Fibroblast of the aortic adventitia (primary cell): ENCODE data around the gene STXBP5. TPM values are rescaled to one million over a fixed set of nuclear protein-coding genes. Genes with fewer than 3 reads are reported as not detected.
A peak's percentile ranks its signal among the peaks of the same experiment; 100 is the strongest.

Source experiments
- DNase-seq: peaks from one replicate; pipeline ENCODE4 v3.0.0-alpha.2; 2010; ENCODE audit warnings: low read depth
- H3K4me3 ChIP-seq: 2 replicates; pipeline ENCODE4 v1.5.1; 2011; ENCODE audit warnings: low read depth, mild to moderate bottlenecking, control low read depth, low read length, moderate library complexity
- total RNA-seq: library from RNA; depleted of rRNA; stranded (reverse); fragments of >200 nt; gene quantifications from 2 replicates; pipeline ENCODE4 v1.2.3, GENCODE V29; 2012; ENCODE audit warnings: low replicate concordance
- TF ChIP-seq, protein P1 (sequence below): IDR thresholded peaks from 2 replicates; pipeline ENCODE4 v1.5.1; 2011; ENCODE audit warnings: mild to moderate bottlenecking, low read length, control low read depth, inconsistent platforms; ENCODE audit not compliant: insufficient read depth

STXBP5 gene
- total RNA-seq, 1 donor = 65.2 TPM

DNA sequence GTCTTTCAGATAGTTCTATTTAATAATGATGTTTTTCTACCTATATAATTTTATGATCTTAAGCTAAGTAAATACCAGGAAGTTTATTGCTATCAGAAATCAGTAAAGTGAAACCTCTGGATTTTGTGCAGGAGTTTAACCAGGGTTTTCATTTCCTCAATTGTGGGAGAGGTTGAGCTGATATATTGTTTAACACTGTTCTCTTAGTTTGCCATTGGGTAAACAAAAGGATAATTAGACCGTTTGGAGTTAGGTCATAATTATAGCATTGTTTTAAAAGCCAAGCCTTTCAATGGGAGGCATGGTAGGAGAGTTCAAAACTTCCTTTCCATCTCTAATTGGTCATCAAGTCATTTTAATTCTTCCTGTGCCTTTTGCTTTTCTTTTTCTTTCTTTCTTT is 58.7 kb downstream of the STXBP5 start:
- no peak overlapping the region for H3K4me3 ChIP-seq
- TF ChIP-seq, protein P1, sequence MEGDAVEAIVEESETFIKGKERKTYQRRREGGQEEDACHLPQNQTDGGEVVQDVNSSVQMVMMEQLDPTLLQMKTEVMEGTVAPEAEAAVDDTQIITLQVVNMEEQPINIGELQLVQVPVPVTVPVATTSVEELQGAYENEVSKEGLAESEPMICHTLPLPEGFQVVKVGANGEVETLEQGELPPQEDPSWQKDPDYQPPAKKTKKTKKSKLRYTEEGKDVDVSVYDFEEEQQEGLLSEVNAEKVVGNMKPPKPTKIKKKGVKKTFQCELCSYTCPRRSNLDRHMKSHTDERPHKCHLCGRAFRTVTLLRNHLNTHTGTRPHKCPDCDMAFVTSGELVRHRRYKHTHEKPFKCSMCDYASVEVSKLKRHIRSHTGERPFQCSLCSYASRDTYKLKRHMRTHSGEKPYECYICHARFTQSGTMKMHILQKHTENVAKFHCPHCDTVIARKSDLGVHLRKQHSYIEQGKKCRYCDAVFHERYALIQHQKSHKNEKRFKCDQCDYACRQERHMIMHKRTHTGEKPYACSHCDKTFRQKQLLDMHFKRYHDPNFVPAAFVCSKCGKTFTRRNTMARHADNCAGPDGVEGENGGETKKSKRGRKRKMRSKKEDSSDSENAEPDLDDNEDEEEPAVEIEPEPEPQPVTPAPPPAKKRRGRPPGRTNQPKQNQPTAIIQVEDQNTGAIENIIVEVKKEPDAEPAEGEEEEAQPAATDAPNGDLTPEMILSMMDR = no peak
- no peak for DNase-seq

DNA sequence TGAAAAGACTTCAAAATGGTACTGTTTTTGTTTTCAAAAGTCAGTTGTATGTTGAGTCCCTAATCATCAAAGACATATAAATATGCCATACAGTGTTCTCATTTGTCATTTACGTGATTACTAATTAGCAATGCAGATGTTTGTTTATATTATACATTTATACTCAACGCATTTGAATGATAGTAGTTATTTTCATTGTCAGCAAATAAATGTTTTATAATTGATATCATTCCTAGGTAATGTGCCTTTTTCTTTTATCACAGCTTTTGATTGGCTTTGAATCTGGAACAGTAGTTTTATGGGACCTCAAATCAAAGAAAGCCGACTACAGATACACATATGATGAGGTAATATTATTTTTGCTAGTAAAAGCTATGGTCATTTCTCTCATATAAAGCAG is 62.6 kb downstream of the STXBP5 start:
- H3K4me3 ChIP-seq = no peak overlapping the region
- DNase-seq = no peak
- TF ChIP-seq, protein P1 = no peak

DNA sequence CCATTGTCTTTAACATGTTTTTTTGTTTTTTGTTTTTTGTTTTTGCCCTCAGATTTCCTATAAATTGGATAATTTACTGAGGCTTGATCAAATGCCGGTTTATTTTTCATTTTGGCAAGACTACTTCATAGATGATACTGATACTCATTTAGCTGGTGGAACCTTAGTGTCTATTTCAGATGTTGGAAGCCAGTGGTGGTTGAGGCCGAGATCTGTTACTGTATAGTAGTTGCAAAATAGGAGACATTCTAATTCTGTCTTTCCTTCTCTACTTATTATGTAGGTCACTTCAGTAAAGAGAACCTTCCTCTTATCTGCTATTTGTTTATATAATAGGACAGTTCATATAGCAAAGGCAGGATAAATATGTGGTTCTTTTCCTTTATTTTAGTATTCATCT is 63.4 kb downstream of the STXBP5 start:
- no peak overlapping the region for H3K4me3 ChIP-seq
- TF ChIP-seq, protein P1 = no peak
- no peak for DNase-seq

DNA sequence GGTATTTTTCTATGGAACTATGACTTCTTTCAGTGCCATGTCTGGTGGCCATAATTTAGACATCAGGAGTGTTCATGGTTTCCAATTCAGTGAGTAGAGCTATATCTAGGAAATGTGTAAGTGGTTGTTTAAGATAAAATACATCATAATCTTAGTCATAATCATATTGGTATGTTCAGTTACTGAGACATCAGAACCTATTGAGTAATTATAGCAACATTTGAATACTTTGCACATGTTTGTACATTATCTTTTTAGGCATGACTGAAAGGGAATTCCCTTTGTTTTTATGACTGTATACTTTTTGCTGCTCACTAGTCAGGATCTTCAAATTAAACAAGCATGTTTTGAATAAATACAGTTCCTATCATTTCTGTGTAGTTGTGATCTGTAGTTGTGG is 64.0 kb downstream of the STXBP5 start:
- TF ChIP-seq, protein P1 = no peak
- no peak overlapping the region for H3K4me3 ChIP-seq
- peak; percentile 42 for DNase-seq

DNA sequence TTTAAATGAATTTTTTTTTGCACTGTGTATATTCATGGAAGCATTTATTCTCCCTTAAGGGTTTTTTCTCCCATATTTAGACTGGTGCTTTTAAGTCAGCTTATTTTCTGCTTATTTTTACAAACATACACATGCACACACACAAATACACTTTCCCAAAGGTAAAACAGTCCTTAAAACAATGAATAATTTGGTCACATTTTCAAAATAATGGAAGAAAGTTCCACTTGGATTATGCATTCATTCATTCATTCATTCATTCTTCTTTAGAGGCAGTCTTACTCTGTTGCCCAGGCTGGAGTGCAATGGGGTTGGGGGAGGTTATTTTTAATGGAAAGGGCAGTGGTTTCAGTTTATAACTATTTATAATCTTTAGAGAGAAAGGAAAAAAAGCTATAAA is 69.8 kb downstream of the STXBP5 start:
- DNase-seq = no peak
- no peak overlapping the region for H3K4me3 ChIP-seq
- TF ChIP-seq, protein P1 = no peak

DNA sequence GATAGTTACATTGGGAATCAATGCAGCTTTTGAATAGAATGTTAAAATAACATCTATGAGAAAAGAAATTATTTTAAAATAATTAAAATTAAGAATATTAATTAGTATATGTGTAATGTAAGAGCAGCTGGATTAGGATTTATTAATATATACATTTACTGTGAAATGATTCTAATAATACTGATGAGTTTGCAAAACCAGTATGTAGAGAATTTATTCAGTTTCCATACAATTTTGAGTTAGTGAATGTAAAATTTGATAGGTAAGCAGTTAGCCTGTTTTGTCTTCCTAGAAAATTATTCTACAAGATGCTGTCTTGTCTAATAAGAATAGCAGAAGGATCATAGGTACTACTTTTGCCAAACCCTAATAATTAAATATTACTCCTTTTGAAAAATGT is 70.6 kb downstream of the STXBP5 start:
- TF ChIP-seq, protein P1 = no peak
- H3K4me3 ChIP-seq = no peak overlapping the region
- no peak for DNase-seq

DNA sequence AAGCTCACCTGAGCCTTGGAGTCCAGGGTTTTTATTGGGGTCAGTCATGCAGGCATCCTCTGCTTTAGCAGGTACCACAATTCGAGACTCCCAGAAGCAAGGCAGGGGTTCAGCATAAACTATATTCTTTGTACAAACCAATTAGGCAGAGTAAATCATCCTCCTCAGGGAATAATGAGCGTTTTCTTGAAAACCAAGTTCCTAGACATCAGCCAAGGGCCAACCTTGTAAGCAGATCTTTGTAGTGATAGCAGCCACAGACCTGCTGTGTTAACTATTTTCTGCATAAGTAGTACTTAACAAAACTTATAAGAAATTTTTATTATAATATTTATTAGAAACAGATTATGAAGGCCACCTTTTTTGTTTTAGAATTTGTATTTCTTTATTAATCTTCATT is 74.7 kb downstream of the STXBP5 start:
- no peak for DNase-seq
- TF ChIP-seq, protein P1 = no peak
- no peak overlapping the region for H3K4me3 ChIP-seq
